ENCODE measurements around the gene HIVEP3.

DNA sequence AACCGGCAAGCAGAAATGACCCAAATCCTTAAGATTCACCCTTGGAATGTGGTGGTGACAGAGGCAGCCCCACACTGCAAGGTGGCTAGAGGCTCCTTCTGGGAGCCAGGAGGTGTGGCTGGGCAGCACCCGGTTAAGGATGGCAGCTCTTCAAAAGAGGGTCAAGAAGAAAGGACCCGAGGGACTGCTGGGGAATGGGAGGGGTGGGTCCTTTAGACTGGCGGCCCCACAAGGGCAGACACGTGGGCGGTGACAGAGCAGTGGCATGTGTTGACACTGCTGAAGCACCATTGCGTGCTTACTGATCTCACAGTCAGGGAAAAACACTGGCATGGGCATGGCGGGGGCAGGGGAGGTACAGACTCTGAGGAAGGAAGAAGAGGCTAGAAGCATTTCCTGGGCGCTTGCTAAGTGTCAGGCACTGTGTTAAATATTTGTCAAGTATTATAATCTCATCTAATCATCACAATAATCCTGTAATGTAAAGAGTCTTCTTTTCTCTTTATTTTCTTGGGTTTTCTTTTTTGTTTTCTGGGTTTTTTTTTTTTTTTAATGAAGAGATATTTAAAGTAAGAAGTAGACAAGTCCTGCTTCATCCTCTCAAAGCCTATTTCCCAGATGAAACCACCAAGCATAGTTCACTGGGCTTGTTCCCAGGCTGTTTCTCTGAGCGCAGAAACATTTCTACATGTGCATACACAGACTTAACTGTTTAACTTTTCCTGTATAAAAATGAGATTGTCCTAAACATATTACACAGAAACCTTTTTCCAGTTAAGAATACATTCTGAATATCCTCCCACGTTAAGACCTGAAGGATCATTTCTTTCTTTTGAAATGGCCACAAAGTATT, 268.5 kb downstream of the HIVEP3 start:
- no peak for TF ChIP-seq REST (IDR thresholded peaks at IDR 0.05; ENCODE audit: insufficient read depth in 1 of 2, low read depth in 2 of 2, low read length in 2 of 2)
- TF ChIP-seq TAF1 (IDR thresholded peaks at IDR 0.05; ENCODE audit: borderline replicate concordance, insufficient read depth, low read length): no peak
- TF ChIP-seq POLR2AphosphoS5 (IDR thresholded peaks at IDR 0.05; ENCODE audit: low read depth, low read length): no peak
